Pulmonary artery endothelial cell (primary cell): ENCODE results near the gene DSN1. TPM values are rescaled to one million over a fixed set of nuclear protein-coding genes. Genes with fewer than 3 reads are reported as not detected.
A peak's percentile ranks its signal among the peaks of the same experiment; 100 is the strongest.
"Not testable (repeated sequence)": the region's sequence is repeated elsewhere in the genome, so short reads cannot be mapped to it uniquely, and the experiment has no call there.

Experiments used
- DNase-seq: peaks from one replicate; pipeline ENCODE4 v3.0.0-alpha.2; 2011; ENCODE audit warnings: low read depth, low spot score
- total RNA-seq: library from RNA; depleted of rRNA; stranded (reverse); fragments of >200 nt; gene quantifications from 2 replicates; pipeline ENCODE4 v1.2.3, GENCODE V29; 2014

The DSN1 gene
- total RNA-seq = 20.6 and 32.2 TPM in 2 replicates

- peak; percentile 88 for DNase-seq
Measured at GRCh38 chr20:36773597-36774390, at the start of gene DSN1. Gene DSN1, minus strand, starts transcription at chr20:36773763. Its CDS starts 2,305 bp downstream, at chr20:36771458.

GRCh38 chr20:36823121-36823520 is 49.6 kb upstream of the DSN1 start:
- no peak for DNase-seq

- DNase-seq = no peak
Measured at GRCh38 chr20:36821964-36822437, 48.4 kb upstream of the DSN1 start.

GRCh38 chr20:36820928-36821327 is 47.4 kb upstream of the DSN1 start:
- no peak for DNase-seq

GRCh38 chr20:36820073-36820472 is 46.5 kb upstream of the DSN1 start:
- no peak for DNase-seq

GRCh38 chr20:36819659-36820058 is 46.1 kb upstream of the DSN1 start:
- no peak for DNase-seq

- DNase-seq = no peak
Measured at GRCh38 chr20:36818861-36819260, 45.3 kb upstream of the DSN1 start.

- no peak for DNase-seq
Measured at GRCh38 chr20:36818185-36818584, 44.6 kb upstream of the DSN1 start.

- no peak for DNase-seq
Measured at GRCh38 chr20:36817496-36817895, 43.9 kb upstream of the DSN1 start.

GRCh38 chr20:36815454-36816091 is 42.0 kb upstream of the DSN1 start:
- DNase-seq = no peak

- no peak for DNase-seq
Measured at GRCh38 chr20:36812594-36813463, 39.3 kb upstream of the DSN1 start.

- no peak for DNase-seq
Measured at GRCh38 chr20:36808317-36809257, 35.0 kb upstream of the DSN1 start.

- DNase-seq = no peak
Measured at GRCh38 chr20:36806049-36806448, 32.5 kb upstream of the DSN1 start.

- DNase-seq = no peak
Measured at GRCh38 chr20:36805396-36805795, 31.8 kb upstream of the DSN1 start.

GRCh38 chr20:36804425-36804824 is 30.9 kb upstream of the DSN1 start:
- no peak for DNase-seq

GRCh38 chr20:36802326-36803222 is 29.0 kb upstream of the DSN1 start:
- no peak for DNase-seq

GRCh38 chr20:36800410-36800809 is 26.8 kb upstream of the DSN1 start:
- DNase-seq = no peak

- DNase-seq = not testable (repeated sequence)
Measured at GRCh38 chr20:36799313-36799712, 25.8 kb upstream of the DSN1 start.

- no peak for DNase-seq
Measured at GRCh38 chr20:36796875-36797274, 23.3 kb upstream of the DSN1 start.

GRCh38 chr20:36796117-36796516 is 22.6 kb upstream of the DSN1 start:
- no peak for DNase-seq
